Stimulated activated CD4-positive, alpha-beta T cell treated with anti-CD3 and anti-CD28 coated beads, Interleukin-1b, Interleukin-23, amount 100 ng/mL, for 1 hour (primary cell): ENCODE data around the gene DLL4.
A peak's percentile ranks its signal among the peaks of the same experiment; 100 is the strongest.

Experiments used
- DNase-seq, 2 donors: peaks; one replicate each; pipeline ENCODE4 v3.0.0-alpha.2; 2020; ENCODE audit warnings: low read depth in 2 of 2

The DLL4 gene

GRCh38 chr15:40928821-40929659 lies at the start of gene DLL4:
Gene DLL4 (plus strand): TSS chr15:40929340. CDS start chr15:40929669, 329 bp downstream.
- DNase-seq = no peak

GRCh38 chr15:40879609-40880008 lies 49.5 kb upstream of the DLL4 start:
- DNase-seq = no peak

GRCh38 chr15:40881351-40881750 lies 47.8 kb upstream of the DLL4 start:
- no peak for DNase-seq

- no peak for DNase-seq
Observed at GRCh38 chr15:40886586-40886985, 42.6 kb upstream of the DLL4 start.

GRCh38 chr15:40889112-40889511 lies 40.0 kb upstream of the DLL4 start:
- no peak for DNase-seq

GRCh38 chr15:40891138-40891537 lies 38.0 kb upstream of the DLL4 start:
- no peak for DNase-seq

- DNase-seq = no peak
Observed at GRCh38 chr15:40891810-40892446, 37.2 kb upstream of the DLL4 start.

GRCh38 chr15:40892447-40893012 lies 36.6 kb upstream of the DLL4 start:
- DNase-seq = no peak

GRCh38 chr15:40893019-40893670 lies 36.0 kb upstream of the DLL4 start:
- no peak for DNase-seq

GRCh38 chr15:40893733-40894680 lies 35.1 kb upstream of the DLL4 start, which contains the start of gene VPS18:
Gene VPS18 (plus strand): TSS chr15:40894450. CDS start chr15:40894769, 319 bp downstream.
- DNase-seq = peak; percentile 95 to 100

- no peak for DNase-seq
Observed at GRCh38 chr15:40894681-40895448, 34.3 kb upstream of the DLL4 start.

GRCh38 chr15:40899536-40900207 lies 29.5 kb upstream of the DLL4 start:
- no peak for DNase-seq

GRCh38 chr15:40900256-40901052 lies 28.7 kb upstream of the DLL4 start:
- no peak for DNase-seq

GRCh38 chr15:40901053-40901443 lies 28.1 kb upstream of the DLL4 start:
- DNase-seq = no peak

GRCh38 chr15:40902605-40903561 lies 26.3 kb upstream of the DLL4 start:
- no peak for DNase-seq

GRCh38 chr15:40904552-40905201 lies 24.5 kb upstream of the DLL4 start:
- no peak for DNase-seq
